HG02642 (cell line): ENCODE measurements around the gene ZNF362.

Experiments used
- ATAC-seq: cut with Tn5 transposase; IDR thresholded peaks from one replicate; pipeline ENCODE4 v1.9.1; 2021; ENCODE audit warnings: mild to moderate bottlenecking; ENCODE audit not compliant: unreplicated experiment, poor library complexity

Gene ZNF362

GRCh38 chr1:33323663-33324477, 67.6 kb downstream of the ZNF362 start:
- no peak for ATAC-seq

DNA sequence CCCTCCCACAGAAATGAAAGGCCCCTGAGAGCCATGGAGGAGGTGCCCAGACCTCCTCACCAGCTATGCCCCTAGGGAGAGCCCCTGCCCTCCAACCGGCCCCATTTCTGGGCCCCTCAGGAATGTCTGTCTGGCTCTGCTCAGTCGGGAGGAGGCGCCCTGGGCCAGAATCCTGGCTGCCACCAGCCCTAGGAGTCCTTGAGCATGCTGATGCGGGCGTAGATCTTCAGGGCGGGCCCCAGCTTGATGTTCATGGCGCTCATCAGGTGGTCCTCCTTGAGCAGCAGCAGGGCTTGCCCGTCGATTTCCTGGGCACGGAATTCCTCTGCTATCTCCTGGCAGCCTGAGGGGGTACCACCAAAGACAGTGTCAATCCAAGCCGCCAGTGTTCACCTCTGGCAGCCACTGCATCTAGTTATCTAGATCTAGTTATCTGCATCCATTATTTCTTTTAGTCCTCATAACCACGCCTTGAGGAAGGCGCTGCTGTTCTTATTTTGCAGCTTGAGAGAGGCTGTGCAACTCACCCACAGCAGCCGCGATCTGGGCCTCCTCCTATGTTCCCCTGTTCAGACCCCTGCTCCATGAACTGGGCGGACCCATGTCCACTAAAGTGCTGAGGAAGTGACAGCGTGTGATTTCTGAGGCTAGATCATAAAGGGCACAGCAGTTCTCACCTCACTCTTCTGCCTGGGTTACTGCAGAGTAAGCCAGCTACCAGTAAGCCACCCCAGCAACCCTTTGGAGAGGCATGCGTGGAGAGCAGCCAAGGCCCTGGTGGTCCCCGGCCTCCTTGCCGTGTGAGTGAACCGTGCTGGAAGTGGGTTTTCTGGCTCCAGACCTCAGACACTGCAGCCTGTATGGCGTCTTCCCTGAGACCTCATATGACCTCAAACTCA, 68.6 kb downstream of the ZNF362 start:
- no peak for ATAC-seq

GRCh38 chr1:33326785-33327184, 70.5 kb downstream of the ZNF362 start:
- no peak for ATAC-seq

DNA sequence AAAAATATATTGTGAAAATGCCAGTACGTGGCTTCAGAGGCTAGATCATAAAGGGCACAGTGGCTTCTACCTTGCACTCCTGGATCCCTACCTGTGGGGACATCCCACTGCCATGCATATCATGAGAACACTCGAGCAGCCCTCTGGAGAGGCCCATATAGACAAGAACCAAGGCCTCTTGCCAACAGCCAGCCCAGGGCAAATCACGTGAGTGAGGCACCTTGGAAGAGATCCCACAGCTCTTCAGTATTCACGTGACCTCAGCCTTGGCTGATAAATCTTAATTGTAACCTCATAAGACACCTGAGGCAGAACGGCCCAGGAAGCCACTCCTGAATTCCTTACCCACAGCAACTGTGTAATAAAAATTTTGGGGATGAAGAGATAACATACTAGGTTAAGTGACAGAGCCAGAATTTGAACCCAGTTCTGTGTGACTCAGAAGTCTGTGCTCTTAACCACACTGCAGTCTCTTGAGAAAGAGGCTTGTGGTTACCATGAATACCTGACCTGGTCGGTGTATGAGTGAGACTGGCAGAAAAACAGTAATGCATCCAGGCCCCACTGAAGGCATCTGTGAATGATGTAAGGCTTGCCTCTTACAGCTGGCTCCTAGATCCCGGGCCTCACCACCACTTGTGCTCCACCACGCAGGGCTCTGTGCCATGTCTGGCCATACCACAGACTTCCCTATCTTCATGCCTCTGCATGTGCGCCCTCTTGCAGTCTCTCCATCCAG, 71.5 kb downstream of the ZNF362 start:
- ATAC-seq = no peak

- no peak for ATAC-seq
Observed at GRCh38 chr1:33328817-33329216, 72.5 kb downstream of the ZNF362 start.

DNA sequence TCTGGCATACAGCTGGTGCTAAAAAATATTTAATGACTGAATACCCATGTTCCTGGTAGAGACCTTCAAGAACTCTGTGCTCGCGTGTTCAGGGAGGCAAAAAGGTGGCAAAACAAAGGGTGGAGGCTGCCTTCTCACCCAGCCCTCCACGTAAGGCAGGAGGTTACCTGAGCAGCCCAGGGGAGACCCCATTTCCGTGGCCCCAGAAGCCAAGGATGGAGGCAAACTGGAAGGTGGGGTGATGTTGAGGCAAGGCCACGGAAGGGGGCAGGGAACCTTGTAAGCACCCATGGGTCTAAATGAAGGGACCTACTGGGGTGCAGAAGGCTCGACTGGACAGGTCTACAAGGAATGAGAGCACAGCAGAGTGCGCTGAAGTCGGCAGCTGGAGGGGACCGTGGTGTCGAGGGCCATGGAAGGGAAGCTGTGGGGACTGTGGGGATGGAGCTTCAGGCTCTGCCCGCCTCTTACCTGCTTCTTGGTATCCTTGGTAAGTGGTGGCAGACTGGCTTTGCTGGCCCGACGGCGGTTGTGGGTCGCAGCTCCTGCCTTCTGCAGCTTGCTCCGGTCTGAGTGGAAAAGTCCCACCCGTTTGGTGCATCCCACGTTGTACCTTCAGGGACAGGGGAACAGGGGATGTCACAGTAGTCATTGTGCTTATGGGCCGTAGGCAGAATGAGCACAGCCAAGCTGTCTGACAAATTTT, 73.5 kb downstream of the ZNF362 start:
- no peak for ATAC-seq

DNA sequence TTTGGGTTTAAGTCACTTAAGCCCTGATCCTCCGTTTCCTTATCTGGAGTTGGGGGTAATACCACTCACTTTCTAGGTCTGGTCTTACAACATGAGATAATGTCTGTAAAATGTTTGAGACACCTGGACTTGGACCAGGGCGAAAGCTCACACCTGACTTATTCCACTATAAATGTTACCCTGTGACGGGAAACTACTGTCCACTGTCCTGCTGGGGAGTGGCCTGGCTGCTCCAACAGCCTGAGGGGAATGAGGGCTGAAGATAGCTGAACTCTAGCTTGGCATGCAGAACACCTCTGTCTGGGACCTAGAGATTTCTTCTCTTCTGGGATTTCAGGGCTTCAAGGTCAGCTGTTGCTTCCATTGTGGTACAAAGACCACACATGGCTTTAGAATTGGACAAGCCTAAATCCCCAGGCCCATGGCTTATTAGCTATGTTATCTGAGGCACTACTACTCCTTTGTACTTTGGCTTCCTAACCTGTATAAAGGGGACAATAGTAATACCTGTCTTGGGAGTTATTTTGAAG, 74.1 kb downstream of the ZNF362 start:
- no peak for ATAC-seq

- ATAC-seq = no peak
Observed at GRCh38 chr1:33330906-33331305, 74.6 kb downstream of the ZNF362 start.

DNA sequence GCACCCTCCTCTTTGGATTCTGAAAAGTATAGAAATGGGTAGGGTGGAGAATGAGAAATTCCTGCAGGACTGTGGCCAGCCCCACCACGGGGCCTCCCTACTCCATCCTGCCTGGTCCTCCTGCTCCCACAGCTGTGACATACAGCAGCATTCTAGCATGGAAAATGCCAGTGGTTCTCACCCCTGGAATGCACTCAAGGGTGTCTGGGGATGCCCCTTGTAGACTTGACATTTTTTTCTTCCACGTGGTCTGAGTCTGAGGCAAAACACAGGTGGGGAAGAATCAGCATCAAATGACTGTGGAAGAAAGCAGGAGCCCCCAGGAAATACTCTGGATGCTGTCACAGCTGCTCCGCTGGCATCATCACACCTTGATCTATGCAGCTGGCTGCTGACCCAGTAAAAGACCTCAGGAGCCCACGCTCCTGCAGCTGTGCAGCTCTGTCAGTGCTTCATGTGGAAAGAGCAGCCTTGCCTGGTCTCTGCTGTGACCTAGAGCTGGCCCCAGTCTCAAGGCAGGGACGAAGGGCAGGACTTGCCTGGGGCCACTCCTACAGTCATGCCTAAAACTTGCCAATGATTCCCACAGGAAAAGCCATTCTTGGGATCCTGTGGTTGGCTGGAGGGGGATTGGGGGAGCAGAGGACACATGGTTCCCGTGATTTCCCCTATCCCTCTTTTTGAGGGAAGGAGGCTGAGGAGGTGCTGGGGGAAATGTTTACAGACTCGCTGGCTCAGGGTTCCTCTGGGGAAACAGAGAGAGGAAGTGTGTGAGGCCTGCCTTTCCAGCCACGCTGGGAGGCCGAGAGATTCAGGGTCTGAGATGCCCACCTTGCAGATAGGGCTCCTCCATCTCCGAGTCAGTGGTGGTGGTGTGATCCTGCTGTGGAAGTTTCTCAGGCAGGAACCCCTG, 75.4 kb downstream of the ZNF362 start:
- ATAC-seq = no peak

DNA sequence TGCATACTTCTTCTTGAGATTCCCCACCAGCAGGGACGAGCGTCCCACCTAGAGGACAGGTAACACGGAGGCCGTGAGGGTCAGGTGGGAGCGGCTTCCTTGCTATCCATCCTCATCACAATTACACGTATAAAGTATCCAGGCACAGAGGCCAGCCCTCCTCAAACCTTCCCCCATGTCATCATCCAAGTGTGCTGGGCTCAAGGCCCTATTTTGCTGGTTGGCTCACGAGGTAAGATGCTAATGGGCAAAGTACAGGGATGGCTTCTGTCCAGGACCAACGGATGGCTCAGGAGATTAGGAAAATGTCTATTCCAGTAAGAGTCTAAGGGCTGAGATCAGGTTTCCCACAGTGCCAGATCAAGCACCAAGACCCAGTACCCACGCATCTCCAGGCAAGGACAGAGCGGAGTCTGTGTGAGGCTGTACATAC, 76.1 kb downstream of the ZNF362 start:
- ATAC-seq = no peak

- no peak for ATAC-seq
Observed at GRCh38 chr1:33332881-33333280, 76.6 kb downstream of the ZNF362 start.

GRCh38 chr1:33334081-33334552, 77.8 kb downstream of the ZNF362 start:
- ATAC-seq = no peak

DNA sequence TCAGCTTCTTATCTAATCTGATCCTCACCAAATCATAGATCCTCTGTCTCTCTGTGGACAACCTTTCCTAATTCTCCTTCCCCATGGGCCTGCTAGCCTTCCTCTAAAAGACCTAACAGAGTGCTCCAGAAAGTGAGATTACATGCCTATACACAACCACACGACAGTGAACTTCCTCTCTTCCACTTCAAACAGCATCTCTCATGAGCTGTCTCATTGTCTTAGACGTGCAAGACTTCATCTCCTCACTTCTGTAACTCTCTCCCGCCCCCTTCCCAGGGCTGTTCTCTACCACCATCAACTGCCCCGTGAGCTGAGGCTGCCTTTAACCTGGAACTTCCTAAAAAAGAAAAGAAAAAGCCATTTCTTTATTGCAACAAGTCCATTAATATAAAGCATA, 78.7 kb downstream of the ZNF362 start:
- ATAC-seq = no peak

- no peak for ATAC-seq
Observed at GRCh38 chr1:33336580-33336979, 80.3 kb downstream of the ZNF362 start.

DNA sequence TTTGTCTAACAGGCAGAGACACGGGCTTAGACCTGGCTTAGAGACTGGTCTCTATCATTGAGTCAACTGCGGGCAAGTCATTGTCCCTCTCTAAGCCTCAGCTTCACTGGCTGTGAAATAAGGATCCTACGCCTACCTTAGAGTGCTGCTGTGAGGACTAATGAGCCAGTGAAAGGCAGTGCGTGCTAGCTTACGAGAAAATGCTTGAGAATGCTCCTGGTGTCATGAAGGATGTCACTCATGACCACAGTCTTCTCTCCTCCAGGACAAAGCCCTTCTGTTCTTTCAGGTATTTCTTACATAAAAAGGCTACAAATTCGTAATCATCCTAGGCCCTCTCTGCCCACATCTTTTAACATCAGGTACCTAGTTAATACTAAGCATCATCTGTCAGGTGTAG, 81.1 kb downstream of the ZNF362 start:
- no peak for ATAC-seq

GRCh38 chr1:33338048-33338439, 81.8 kb downstream of the ZNF362 start:
- no peak for ATAC-seq

- ATAC-seq = no peak
Observed at GRCh38 chr1:33338440-33339211, 82.3 kb downstream of the ZNF362 start.

- no peak for ATAC-seq
Observed at GRCh38 chr1:33339413-33339812, 83.1 kb downstream of the ZNF362 start.
